Neural progenitor cell (in vitro differentiated cells): ENCODE results near the gene KRTAP9-4. TPM values are rescaled to one million over a fixed set of nuclear protein-coding genes. Genes with fewer than 3 reads are reported as not detected.
"Not testable (repeated sequence)": the region's sequence is repeated elsewhere in the genome, so short reads cannot be mapped to it uniquely, and the experiment has no call there.

Source experiments
- DNase-seq: peaks from one replicate; pipeline ENCODE4 v3.0.0-alpha.2; 2016; ENCODE audit warnings: low spot score
- H2AFZ ChIP-seq: fragments of 200-600 bp; sonication (generic); replicated peaks from 2 replicates; pipeline ENCODE4 v1.6.1; 2016; ENCODE audit warnings: antibody characterized with exemption
- H3F3A ChIP-seq: fragments of 200-600 bp; sonication (generic); 2 replicates; pipeline ENCODE4 v1.6.1; 2016; ENCODE audit warnings: antibody characterized with exemption, low read depth
- H3K27ac ChIP-seq: fragments of 200-600 bp; sonication (generic); 2 replicates; pipeline ENCODE4 v1.5.1; 2016; ENCODE audit warnings: mild to moderate bottlenecking
- H3K27me3 ChIP-seq: fragments of 200-600 bp; sonication (generic); 2 replicates; pipeline ENCODE4 v1.6.1; 2016; ENCODE audit warnings: mild to moderate bottlenecking, moderate library complexity
- H3K36me3 ChIP-seq: fragments of 200-600 bp; sonication (generic); 2 replicates; pipeline ENCODE4 v1.5.1; 2016
- H3K4me1 ChIP-seq: fragments of 200-600 bp; sonication (generic); 2 replicates; pipeline ENCODE4 v1.6.1; 2016; ENCODE audit warnings: mixed run types
- H3K4me2 ChIP-seq: fragments of 200-600 bp; sonication (generic); 2 replicates; pipeline ENCODE4 v1.6.1; 2016
- H3K4me3 ChIP-seq: fragments of 200-600 bp; sonication (generic); 2 replicates; pipeline ENCODE4 v1.5.1; 2016
- H3K79me2 ChIP-seq: fragments of 200-600 bp; sonication (generic); 2 replicates; pipeline ENCODE4 v1.6.1; 2016; ENCODE audit warnings: low read depth
- H3K9ac ChIP-seq: fragments of 200-600 bp; sonication (generic); 2 replicates; pipeline ENCODE4 v1.6.1; 2016
- H3K9me3 ChIP-seq: fragments of 200-600 bp; sonication (generic); 2 replicates; pipeline ENCODE4 v1.5.1; 2016; ENCODE audit warnings: low read depth
- H4K20me1 ChIP-seq: fragments of 200-600 bp; sonication (generic); 2 replicates; pipeline ENCODE4 v1.6.1; 2016; ENCODE audit warnings: low read depth
- H3K27ac Mint-ChIP-seq: 3 replicates; pipeline ENCODE4 v1.8.0; 2021; ENCODE audit warnings: mixed read lengths
- H3K27me3 Mint-ChIP-seq: 2 replicates; pipeline ENCODE4 v1.8.0; 2022; ENCODE audit warnings: low read depth, mild to moderate bottlenecking, inconsistent platforms, moderate library complexity, mixed read lengths; ENCODE audit not compliant: insufficient read depth
- H3K36me3 Mint-ChIP-seq: 3 replicates; pipeline ENCODE4 v1.8.0; 2021; ENCODE audit warnings: mixed read lengths
- H3K4me1 Mint-ChIP-seq: 3 replicates; pipeline ENCODE4 v1.8.0; 2021; ENCODE audit warnings: mixed read lengths
- H3K4me3 Mint-ChIP-seq: 3 replicates; pipeline ENCODE4 v1.8.0; 2021; ENCODE audit warnings: mild to moderate bottlenecking, moderate library complexity, mixed read lengths
- H3K9me3 Mint-ChIP-seq: 3 replicates; pipeline ENCODE4 v1.8.0; 2020; ENCODE audit warnings: mixed read lengths
- EZH2 ChIP-seq: fragments of 200-600 bp; sonication (generic); IDR thresholded peaks from 2 replicates; pipeline ENCODE4 v1.6.1; 2017; ENCODE audit warnings: antibody characterized with exemption, mild to moderate bottlenecking, moderate library complexity
- EZH2phosphoT487 ChIP-seq: fragments of 200-600 bp; sonication (generic); IDR thresholded peaks from 2 replicates; pipeline ENCODE4 v1.6.1; 2017; ENCODE audit warnings: antibody characterized with exemption
- total RNA-seq: library from RNA; depleted of rRNA; stranded (reverse); fragments of >200 nt; gene quantifications from 2 replicates; pipeline ENCODE4 v1.2.3, GENCODE V29; 2015; ENCODE audit warnings: low replicate concordance
- TF ChIP-seq, protein P1 (sequence below): fragments of 200-600 bp; sonication (generic); IDR thresholded peaks from 2 replicates; pipeline ENCODE4 v1.5.1; 2017; ENCODE audit warnings: antibody characterized with exemption, mild to moderate bottlenecking

KRTAP9-4 gene
- total RNA-seq, 1 donor from 2014 or later, result not detected

DNA sequence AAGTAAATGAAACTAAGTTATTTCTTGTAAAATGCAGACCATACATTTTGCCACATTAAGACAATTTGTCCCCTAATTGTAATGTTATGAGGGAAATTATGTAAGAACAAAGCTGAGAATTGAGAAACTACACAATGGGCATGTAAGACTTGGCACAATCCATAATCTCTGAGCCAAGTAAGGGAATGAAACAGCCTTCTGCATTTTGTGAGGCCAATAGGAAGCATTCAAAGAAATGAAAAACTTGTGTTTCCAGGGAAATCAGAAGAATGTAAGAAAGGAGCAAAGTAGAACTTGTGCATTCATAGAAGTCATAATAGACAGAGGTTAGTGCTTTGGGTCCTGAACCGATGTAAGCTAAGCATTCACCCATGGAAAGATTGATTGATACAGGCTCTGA is 1.8 kb downstream of the KRTAP9-4 start:
- no peaks in the 10 kb centered on the region for H3K4me1 ChIP-seq
- no peaks in the 10 kb centered on the region for H4K20me1 ChIP-seq
- no peaks in the 10 kb centered on the region for H3F3A ChIP-seq
- no peak overlapping the region for H3K4me3 ChIP-seq
- TF ChIP-seq, protein P1, sequence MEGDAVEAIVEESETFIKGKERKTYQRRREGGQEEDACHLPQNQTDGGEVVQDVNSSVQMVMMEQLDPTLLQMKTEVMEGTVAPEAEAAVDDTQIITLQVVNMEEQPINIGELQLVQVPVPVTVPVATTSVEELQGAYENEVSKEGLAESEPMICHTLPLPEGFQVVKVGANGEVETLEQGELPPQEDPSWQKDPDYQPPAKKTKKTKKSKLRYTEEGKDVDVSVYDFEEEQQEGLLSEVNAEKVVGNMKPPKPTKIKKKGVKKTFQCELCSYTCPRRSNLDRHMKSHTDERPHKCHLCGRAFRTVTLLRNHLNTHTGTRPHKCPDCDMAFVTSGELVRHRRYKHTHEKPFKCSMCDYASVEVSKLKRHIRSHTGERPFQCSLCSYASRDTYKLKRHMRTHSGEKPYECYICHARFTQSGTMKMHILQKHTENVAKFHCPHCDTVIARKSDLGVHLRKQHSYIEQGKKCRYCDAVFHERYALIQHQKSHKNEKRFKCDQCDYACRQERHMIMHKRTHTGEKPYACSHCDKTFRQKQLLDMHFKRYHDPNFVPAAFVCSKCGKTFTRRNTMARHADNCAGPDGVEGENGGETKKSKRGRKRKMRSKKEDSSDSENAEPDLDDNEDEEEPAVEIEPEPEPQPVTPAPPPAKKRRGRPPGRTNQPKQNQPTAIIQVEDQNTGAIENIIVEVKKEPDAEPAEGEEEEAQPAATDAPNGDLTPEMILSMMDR, result no peak
- H3K27me3 Mint-ChIP-seq, result peaks cover 13% of the 10 kb centered on the region
- DNase-seq, result no peak
- no peaks in the 10 kb centered on the region for H3K4me1 Mint-ChIP-seq
- no peaks in the 10 kb centered on the region for H3K27me3 ChIP-seq
- no peaks in the 10 kb centered on the region for H3K36me3 ChIP-seq
- no peaks in the 10 kb centered on the region for H3K79me2 ChIP-seq
- H3K4me2 ChIP-seq, result no peak overlapping the region
- H3K27ac Mint-ChIP-seq, result no peak overlapping the region
- no peaks in the 10 kb centered on the region for H3K9me3 ChIP-seq
- no peak overlapping the region for H3K4me3 Mint-ChIP-seq
- H3K9ac ChIP-seq, result no peak overlapping the region
- H2AFZ ChIP-seq, result no peak overlapping the region
- no peak overlapping the region for H3K27ac ChIP-seq
- H3K9me3 Mint-ChIP-seq, result no peaks in the 10 kb centered on the region
- no peaks in the 10 kb centered on the region for H3K36me3 Mint-ChIP-seq

DNA sequence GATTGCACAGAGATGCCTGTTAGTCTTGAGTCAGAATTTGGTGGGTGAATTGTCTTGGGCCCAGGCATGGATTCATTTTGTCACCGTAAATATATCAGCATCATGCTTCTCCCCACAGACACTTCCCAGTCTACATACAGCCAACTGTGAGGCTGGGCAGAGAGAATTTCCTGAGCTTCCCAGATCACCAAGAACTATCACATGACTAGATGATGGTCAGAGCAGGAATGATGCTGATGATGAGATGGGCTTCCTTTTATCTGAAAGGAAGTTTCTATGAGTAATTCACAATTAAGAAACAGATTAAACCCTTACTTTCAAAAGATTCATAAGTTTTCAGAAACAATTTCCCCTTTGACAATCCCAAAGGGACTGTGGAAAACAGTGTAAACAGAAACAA is 5.4 kb downstream of the KRTAP9-4 start:
- DNase-seq, result no peak
- no peaks in the 10 kb centered on the region for H3K79me2 ChIP-seq
- peaks cover 7% of the 10 kb centered on the region for H3K27me3 Mint-ChIP-seq

DNA sequence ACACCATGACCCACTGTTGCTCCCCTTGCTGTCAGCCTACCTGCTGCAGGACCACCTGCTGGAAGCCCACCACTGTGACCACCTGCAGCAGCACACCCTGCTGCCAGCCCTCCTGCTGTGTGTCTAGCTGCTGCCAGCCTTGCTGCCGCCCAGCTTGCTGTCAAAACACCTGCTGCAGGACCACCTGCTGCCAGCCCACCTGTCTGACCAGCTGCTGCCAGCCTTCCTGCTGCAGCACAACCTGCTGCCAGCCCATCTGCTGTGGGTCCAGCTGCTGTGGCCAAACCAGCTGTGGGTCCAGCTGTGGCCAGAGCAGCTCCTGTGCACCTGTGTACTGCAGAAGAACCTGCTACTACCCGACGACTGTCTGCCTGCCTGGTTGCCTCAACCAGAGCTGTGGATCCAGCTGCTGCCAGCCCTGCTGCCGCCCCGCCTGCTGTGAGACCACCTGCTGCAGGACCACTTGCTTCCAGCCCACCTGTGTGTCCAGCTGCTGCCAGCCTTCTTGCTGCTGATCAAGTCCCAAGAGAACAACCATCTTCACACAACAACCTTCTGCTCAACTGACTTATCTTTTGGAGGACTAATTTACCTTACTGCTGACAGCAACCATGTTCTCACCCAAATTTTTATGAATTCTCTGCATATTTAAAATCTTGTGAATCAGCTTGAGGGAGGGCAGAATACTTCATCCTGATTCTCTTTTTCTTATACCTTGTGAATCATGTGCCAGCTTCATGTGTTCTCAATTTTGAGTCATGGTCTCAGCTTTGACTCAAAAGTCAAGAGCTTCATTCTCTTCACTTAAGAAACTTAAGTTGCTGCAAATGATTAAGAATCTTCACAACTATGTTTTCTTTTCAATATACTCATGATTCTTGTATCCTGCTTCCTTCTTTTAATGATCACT is 6.1 kb downstream of the KRTAP9-4 start, which contains the start of gene KRTAP9-9:
TSS of gene KRTAP9-9 (plus strand) at position 4 of the 910 bp plus-strand sequence.
- H3K36me3 ChIP-seq, H3K27me3 Mint-ChIP-seq, H3K27me3 ChIP-seq, H3K9ac ChIP-seq, H3K36me3 Mint-ChIP-seq, H3K4me3 ChIP-seq, H2AFZ ChIP-seq, H3F3A ChIP-seq, H3K79me2 ChIP-seq, H3K9me3 ChIP-seq, H3K27ac ChIP-seq, H3K9me3 Mint-ChIP-seq, DNase-seq, H3K4me2 ChIP-seq, H3K4me1 Mint-ChIP-seq, H3K4me1 ChIP-seq, H3K4me3 Mint-ChIP-seq, H4K20me1 ChIP-seq, H3K27ac Mint-ChIP-seq: not testable (repeated sequence)

More for the DNA sequence above, 5.4 kb downstream of the KRTAP9-4 start:
- Histone ChIP-seq H3K9me3 (no peaks in the 10 kb centered on the region), H3K27me3 (no peaks in the 10 kb centered on the region), H3K4me2 (no peak overlapping the region), H3F3A (no peaks in the 10 kb centered on the region), H3K4me1 (no peaks in the 10 kb centered on the region), H3K36me3 (no peaks in the 10 kb centered on the region), H4K20me1 (no peaks in the 10 kb centered on the region), H3K4me3 (no peak overlapping the region), H2AFZ (no peak overlapping the region), H3K27ac (no peak overlapping the region), H3K9ac (no peak overlapping the region)
- Mint-ChIP-seq H3K4me1 (no peaks in the 10 kb centered on the region), H3K36me3 (no peaks in the 10 kb centered on the region), H3K9me3 (no peaks in the 10 kb centered on the region), H3K27ac (no peak overlapping the region), H3K4me3 (no peak overlapping the region)
- TF ChIP-seq EZH2phosphoT487, result no peak
- TF ChIP-seq, protein P1, result no peak
- TF ChIP-seq EZH2, result no peak

DNA sequence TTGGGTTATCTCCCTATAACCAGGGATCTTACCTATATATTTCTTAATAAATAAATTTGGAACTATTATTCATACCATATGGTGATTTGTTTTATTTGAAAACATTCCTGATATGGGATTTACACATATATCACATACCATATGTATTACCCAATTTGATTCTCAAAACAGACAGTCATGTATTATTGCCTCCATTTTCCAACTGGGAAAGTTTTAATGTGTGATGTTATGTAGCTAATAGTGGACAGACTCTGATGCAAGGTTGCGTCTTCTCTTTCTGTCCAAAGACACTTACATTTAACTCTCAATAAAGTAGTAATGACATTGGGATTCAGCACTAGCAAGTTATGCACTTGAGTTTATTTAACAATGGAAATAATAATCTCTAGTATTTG is 6.8 kb downstream of the KRTAP9-4 start:
- H3K4me2 ChIP-seq, result no peak overlapping the region
- no peaks in the 10 kb centered on the region for H3K79me2 ChIP-seq
- no peak overlapping the region for H2AFZ ChIP-seq
- Mint-ChIP-seq H3K36me3 (no peaks in the 10 kb centered on the region), H3K27me3 (peaks cover 7% of the 10 kb centered on the region), H3K27ac (no peak overlapping the region), H3K4me1 (no peaks in the 10 kb centered on the region), H3K9me3 (no peaks in the 10 kb centered on the region), H3K4me3 (no peak overlapping the region)
- no peaks in the 10 kb centered on the region for H3K9me3 ChIP-seq
- no peak overlapping the region for H3K27ac ChIP-seq
- H3K4me3 ChIP-seq, result no peak overlapping the region
- TF ChIP-seq, protein P1, result no peak
- TF ChIP-seq EZH2, result no peak
- no peaks in the 10 kb centered on the region for H4K20me1 ChIP-seq
- no peaks in the 10 kb centered on the region for H3F3A ChIP-seq
- H3K9ac ChIP-seq, result no peak overlapping the region
- H3K36me3 ChIP-seq, result no peaks in the 10 kb centered on the region
- no peaks in the 10 kb centered on the region for H3K27me3 ChIP-seq
- no peak for DNase-seq
- H3K4me1 ChIP-seq, result no peaks in the 10 kb centered on the region
